ENCODE data around the gene CEP170.

DNA sequence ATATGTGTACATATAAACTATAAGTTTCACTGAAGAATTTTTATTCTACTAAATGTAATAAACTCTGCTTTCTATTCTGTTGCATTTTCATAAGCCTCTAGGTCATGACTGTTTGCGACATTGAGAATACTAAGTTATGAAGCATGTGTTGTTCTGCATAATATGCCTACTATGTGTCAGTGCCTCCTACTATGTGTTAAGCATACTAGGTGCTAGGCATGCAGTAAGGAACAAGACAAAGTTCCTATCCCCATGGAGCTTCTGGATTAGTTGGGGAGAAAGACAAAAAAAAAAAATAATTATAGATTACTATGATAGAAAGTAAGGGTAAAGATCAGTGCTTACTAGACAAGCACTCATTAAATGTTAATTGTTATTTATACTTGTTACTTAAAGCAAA, 2.1 kb upstream of the CEP170 start:
- TF ChIP-seq POLR2AphosphoS5 (IDR thresholded peaks at IDR 0.05; ENCODE audit: low read depth, low read length), result no peak
- no peak for TF ChIP-seq POLR2A (IDR thresholded peaks at IDR 0.05; ENCODE audit: low read depth, low read length)
